Urinary bladder (tissue), 4 donors: ENCODE results near the gene TUBGCP5. TPM values are rescaled to one million over a fixed set of nuclear protein-coding genes. Genes with fewer than 3 reads are reported as not detected.

Source experiments
- DNase-seq: peaks from one replicate; pipeline ENCODE4 v3.0.0-alpha.2; 2015; ENCODE audit errors: extremely low spot score
- H3K27ac ChIP-seq: one replicate; pipeline ENCODE4 v1.5.1; 2013; ENCODE audit warnings: low read depth, mild to moderate bottlenecking, moderate library complexity
- H3K36me3 ChIP-seq: one replicate; pipeline ENCODE4 v1.6.1; 2013; ENCODE audit warnings: mild to moderate bottlenecking, moderate library complexity; ENCODE audit not compliant: insufficient read depth
- H3K4me1 ChIP-seq: one replicate; pipeline ENCODE4 v1.6.1; 2013; ENCODE audit warnings: mild to moderate bottlenecking, moderate library complexity; ENCODE audit not compliant: insufficient read depth
- H3K4me3 ChIP-seq: one replicate; pipeline ENCODE4 v1.5.1; 2013; ENCODE audit warnings: low read depth, low read length
- WGBS: extraction: QIAGEN DNeasy Blood & Tissue Kit; methylation state at CpG from one replicate; pipeline ENCODE4 v1.1.7; 2013; 5-methylcytosine and 5-hydroxymethylcytosine counted together
- polyA plus RNA-seq: library from polyadenylated mRNA; stranded (reverse); fragments of 200-250 nt; gene quantifications from one replicate; pipeline ENCODE4 v1.2.3, GENCODE V29; 2013
- total RNA-seq: library from RNA; depleted of rRNA; stranded (reverse); fragments of >200 nt; gene quantifications from one replicate; pipeline ENCODE4 v1.2.3, GENCODE V29; 2014
- donor health status: healthy with polysubstance abuse.
- donor health status: healthy.

The TUBGCP5 gene
- total and polyA plus RNA-seq, 2 donors, result 11.3 to 45.8 TPM

DNA sequence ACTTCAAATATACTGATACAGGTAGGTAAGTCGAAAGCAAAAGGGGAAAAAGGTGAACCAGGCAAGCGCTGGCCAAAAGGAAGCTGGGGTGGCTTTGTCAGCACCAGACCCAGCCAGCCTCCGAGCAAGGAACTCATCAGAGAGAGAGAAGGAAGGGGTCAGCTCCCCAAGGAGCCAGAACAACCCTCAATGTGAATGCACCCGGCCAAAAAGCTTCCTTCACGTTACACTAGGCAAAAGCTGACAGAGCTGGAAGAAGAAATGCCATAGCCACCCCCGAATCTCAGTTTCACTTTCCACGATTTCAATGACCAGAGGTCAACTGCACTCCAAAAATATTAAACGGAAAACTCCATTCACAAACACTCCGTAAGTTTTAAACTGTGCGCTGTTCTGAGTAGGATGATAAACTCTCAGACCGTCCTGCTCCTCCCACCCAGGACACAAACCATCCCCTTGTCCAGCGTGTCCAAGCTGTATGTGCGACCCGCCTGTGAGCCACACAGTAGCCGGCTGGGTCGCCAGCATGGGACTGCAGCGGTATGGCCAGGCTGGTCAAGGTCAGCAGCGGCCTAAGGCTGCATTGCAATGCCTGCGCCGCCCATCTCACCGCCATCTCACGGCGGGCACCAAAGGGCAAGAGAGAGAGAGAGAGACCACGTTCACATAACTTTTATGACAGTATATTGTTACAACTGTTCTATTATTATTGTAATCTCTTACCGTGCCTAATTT, 88.9 kb downstream of the TUBGCP5 start:
- no peaks in the 10 kb centered on the region for H3K36me3 ChIP-seq
- no peak overlapping the region for H3K4me3 ChIP-seq
- H3K4me1 ChIP-seq, result no peaks in the 10 kb centered on the region
- WGBS, result 81% methylated on average over 25 of the region's 25 CpGs
- DNase-seq, result no peak
- H3K27ac ChIP-seq, result no peak overlapping the region

Other genes with a start within 250 kb of the TUBGCP5 start
- 47.6 TPM for gene NIPA2, start 200.9 kb downstream of the TUBGCP5 start, total RNA-seq
- gene NIPA2, start 200.9 kb downstream of the TUBGCP5 start, polyA plus RNA-seq, result 32.5 TPM
- gene CYFIP1, start 59.2 kb downstream of the TUBGCP5 start, total RNA-seq, result 85.0 TPM
- 49.6 TPM for gene CYFIP1, start 59.2 kb downstream of the TUBGCP5 start, polyA plus RNA-seq
- gene GOLGA6L1, start 97.3 kb upstream of the TUBGCP5 start, total RNA-seq, result not detected
- not detected for gene GOLGA6L1, start 97.3 kb upstream of the TUBGCP5 start, polyA plus RNA-seq